ENCODE results near the gene ZFC3H1. TPM values are rescaled to one million over a fixed set of nuclear protein-coding genes. Genes with fewer than 3 reads are reported as not detected.

The ZFC3H1 gene
- total RNA-seq, 1 donor from 2014 or later: 37.9 TPM

DNA sequence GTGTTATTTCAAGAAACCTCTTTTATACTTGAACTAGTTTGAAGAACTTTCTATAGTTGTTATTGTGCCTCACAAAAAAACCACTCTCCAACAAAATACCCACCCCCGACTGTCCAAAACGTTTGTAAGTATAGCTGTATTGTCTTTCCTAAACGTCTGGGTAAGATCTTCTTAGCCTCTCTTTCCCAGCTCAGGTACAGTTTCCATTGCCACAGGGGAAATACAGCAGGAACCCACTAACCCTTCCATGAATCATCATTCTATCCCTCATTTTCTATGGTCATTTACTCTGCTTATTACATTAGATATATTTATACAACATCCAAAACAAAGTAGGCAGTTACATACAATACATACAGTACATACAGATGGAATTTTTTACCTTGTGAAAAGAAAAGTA is 70.8 kb downstream of the ZFC3H1 start:
- peaks cover 5% of the 10 kb centered on the region for H3K4me1 Mint-ChIP-seq
- DNase-seq (ENCODE audit: low spot score): no peak
- H3K79me2 ChIP-seq (ENCODE audit: low read depth): no peaks in the 10 kb centered on the region

GRCh38 chr12:71591601-71592000 is 72.0 kb downstream of the ZFC3H1 start:
- Histone ChIP-seq H3K4me3 (no peak overlapping the region), H3F3A (ENCODE audit: low read depth) (no peaks in the 10 kb centered on the region), H3K27ac (no peak overlapping the region), H3K4me2 (peak overlapping the region; percentile 9), H3K9me3 (ENCODE audit: low read depth) (no peaks in the 10 kb centered on the region), H3K27me3 (no peaks in the 10 kb centered on the region), H3K9ac (no peak overlapping the region), H4K20me1 (ENCODE audit: low read depth) (no peaks in the 10 kb centered on the region), H3K79me2 (ENCODE audit: low read depth) (no peaks in the 10 kb centered on the region), H3K4me1 (peaks cover 22% of the 10 kb centered on the region), H2AFZ (replicated peaks) (no peak overlapping the region), H3K36me3 (no peaks in the 10 kb centered on the region)
- no peak overlapping the region for H3K27ac Mint-ChIP-seq
- DNase-seq (ENCODE audit: low spot score): no peak
- H3K4me1 Mint-ChIP-seq: peaks cover 5% of the 10 kb centered on the region
- TF ChIP-seq, protein P1, sequence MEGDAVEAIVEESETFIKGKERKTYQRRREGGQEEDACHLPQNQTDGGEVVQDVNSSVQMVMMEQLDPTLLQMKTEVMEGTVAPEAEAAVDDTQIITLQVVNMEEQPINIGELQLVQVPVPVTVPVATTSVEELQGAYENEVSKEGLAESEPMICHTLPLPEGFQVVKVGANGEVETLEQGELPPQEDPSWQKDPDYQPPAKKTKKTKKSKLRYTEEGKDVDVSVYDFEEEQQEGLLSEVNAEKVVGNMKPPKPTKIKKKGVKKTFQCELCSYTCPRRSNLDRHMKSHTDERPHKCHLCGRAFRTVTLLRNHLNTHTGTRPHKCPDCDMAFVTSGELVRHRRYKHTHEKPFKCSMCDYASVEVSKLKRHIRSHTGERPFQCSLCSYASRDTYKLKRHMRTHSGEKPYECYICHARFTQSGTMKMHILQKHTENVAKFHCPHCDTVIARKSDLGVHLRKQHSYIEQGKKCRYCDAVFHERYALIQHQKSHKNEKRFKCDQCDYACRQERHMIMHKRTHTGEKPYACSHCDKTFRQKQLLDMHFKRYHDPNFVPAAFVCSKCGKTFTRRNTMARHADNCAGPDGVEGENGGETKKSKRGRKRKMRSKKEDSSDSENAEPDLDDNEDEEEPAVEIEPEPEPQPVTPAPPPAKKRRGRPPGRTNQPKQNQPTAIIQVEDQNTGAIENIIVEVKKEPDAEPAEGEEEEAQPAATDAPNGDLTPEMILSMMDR (IDR thresholded peaks at IDR 0.05): no peak
- no peak for TF ChIP-seq EZH2phosphoT487 (IDR thresholded peaks at IDR 0.05)
- TF ChIP-seq EZH2 (IDR thresholded peaks at IDR 0.05): no peak
- peaks cover 2% of the 10 kb centered on the region for H3K9me3 Mint-ChIP-seq
- no peaks in the 10 kb centered on the region for H3K36me3 Mint-ChIP-seq
- H3K4me3 Mint-ChIP-seq: no peak overlapping the region
- H3K27me3 Mint-ChIP-seq (ENCODE audit: insufficient read depth, low read depth): peaks cover 4% of the 10 kb centered on the region

More for the DNA sequence above, 70.8 kb downstream of the ZFC3H1 start:
- H3K4me2 ChIP-seq: no peak overlapping the region
- Mint-ChIP-seq H3K36me3 (no peaks in the 10 kb centered on the region), H3K9me3 (peaks cover 2% of the 10 kb centered on the region), H3K27ac (no peak overlapping the region), H3K27me3 (ENCODE audit: insufficient read depth, low read depth) (peaks cover 3% of the 10 kb centered on the region), H3K4me3 (no peak overlapping the region)
- no peaks in the 10 kb centered on the region for H3K9me3 ChIP-seq (ENCODE audit: low read depth)
- no peaks in the 10 kb centered on the region for H3F3A ChIP-seq (ENCODE audit: low read depth)
- TF ChIP-seq, protein P1 (IDR thresholded peaks at IDR 0.05): no peak
- TF ChIP-seq EZH2phosphoT487 (IDR thresholded peaks at IDR 0.05): no peak
- TF ChIP-seq EZH2 (IDR thresholded peaks at IDR 0.05): no peak
- H3K4me1 ChIP-seq: peaks cover 10% of the 10 kb centered on the region
- H4K20me1 ChIP-seq (ENCODE audit: low read depth): no peaks in the 10 kb centered on the region
- H3K4me3 ChIP-seq: no peak overlapping the region
- H3K9ac ChIP-seq: no peak overlapping the region
- no peaks in the 10 kb centered on the region for H3K27me3 ChIP-seq
- no peak overlapping the region for H2AFZ ChIP-seq (replicated peaks)
- H3K27ac ChIP-seq: no peak overlapping the region
- H3K36me3 ChIP-seq: no peaks in the 10 kb centered on the region

DNA sequence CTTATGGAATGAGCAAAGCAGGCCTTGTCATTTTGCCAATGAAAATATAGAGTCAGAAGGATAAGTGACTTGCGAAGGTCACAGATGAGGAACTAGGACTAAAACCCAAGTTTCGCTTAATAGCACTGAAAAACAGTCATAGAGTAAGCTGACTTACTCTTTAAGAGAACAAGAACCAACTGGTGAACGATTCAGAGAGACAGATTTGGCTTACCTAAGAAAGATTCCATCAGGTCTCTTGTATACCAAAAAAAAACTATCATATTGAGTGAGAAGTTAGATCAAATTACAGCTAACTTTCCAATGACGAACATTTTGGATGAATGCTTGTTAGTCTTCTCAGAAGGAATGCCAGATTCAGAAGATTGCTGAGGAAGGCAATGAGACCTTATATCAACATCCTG is 74.2 kb downstream of the ZFC3H1 start:
- no peak overlapping the region for H2AFZ ChIP-seq (replicated peaks)
- H4K20me1 ChIP-seq (ENCODE audit: low read depth): no peaks in the 10 kb centered on the region
- H3K4me2 ChIP-seq: no peak overlapping the region
- no peak overlapping the region for H3K27ac ChIP-seq
- H3K9me3 ChIP-seq (ENCODE audit: low read depth): no peaks in the 10 kb centered on the region
- H3K36me3 ChIP-seq: no peaks in the 10 kb centered on the region
- no peak overlapping the region for H3K4me3 ChIP-seq
- Mint-ChIP-seq H3K4me3 (no peak overlapping the region), H3K27ac (no peak overlapping the region), H3K9me3 (peaks cover 2% of the 10 kb centered on the region), H3K27me3 (ENCODE audit: insufficient read depth, low read depth) (peaks cover 4% of the 10 kb centered on the region), H3K36me3 (no peaks in the 10 kb centered on the region), H3K4me1 (peaks cover 5% of the 10 kb centered on the region)
- DNase-seq (ENCODE audit: low spot score): no peak
- no peaks in the 10 kb centered on the region for H3K27me3 ChIP-seq
- H3F3A ChIP-seq (ENCODE audit: low read depth): no peaks in the 10 kb centered on the region
- no peaks in the 10 kb centered on the region for H3K79me2 ChIP-seq (ENCODE audit: low read depth)
- no peak for TF ChIP-seq EZH2 (IDR thresholded peaks at IDR 0.05)
- no peak for TF ChIP-seq EZH2phosphoT487 (IDR thresholded peaks at IDR 0.05)
- peaks cover 22% of the 10 kb centered on the region for H3K4me1 ChIP-seq
- H3K9ac ChIP-seq: no peak overlapping the region

GRCh38 chr12:71587012-71587411 is 76.6 kb downstream of the ZFC3H1 start:
- peaks cover 9% of the 10 kb centered on the region for H3K36me3 Mint-ChIP-seq
- no peak for DNase-seq (ENCODE audit: low spot score)
- Histone ChIP-seq H3K4me2 (peak overlapping the region; percentile 31), H3K27me3 (no peaks in the 10 kb centered on the region), H3K27ac (no peak overlapping the region), H3K4me3 (no peak overlapping the region), H4K20me1 (ENCODE audit: low read depth) (no peaks in the 10 kb centered on the region), H3K4me1 (peaks cover 21% of the 10 kb centered on the region), H3F3A (ENCODE audit: low read depth) (no peaks in the 10 kb centered on the region), H3K36me3 (no peaks in the 10 kb centered on the region), H3K9ac (no peak overlapping the region), H3K79me2 (ENCODE audit: low read depth) (no peaks in the 10 kb centered on the region), H3K9me3 (ENCODE audit: low read depth) (no peaks in the 10 kb centered on the region), H2AFZ (replicated peaks) (no peak overlapping the region)
- H3K27me3 Mint-ChIP-seq (ENCODE audit: insufficient read depth, low read depth): peaks cover 2% of the 10 kb centered on the region
- no peak overlapping the region for H3K4me3 Mint-ChIP-seq
- no peak overlapping the region for H3K27ac Mint-ChIP-seq
- peaks cover 5% of the 10 kb centered on the region for H3K4me1 Mint-ChIP-seq
- peaks cover 2% of the 10 kb centered on the region for H3K9me3 Mint-ChIP-seq
- TF ChIP-seq, protein P1 (IDR thresholded peaks at IDR 0.05): no peak
- TF ChIP-seq EZH2phosphoT487 (IDR thresholded peaks at IDR 0.05): no peak
- no peak for TF ChIP-seq EZH2 (IDR thresholded peaks at IDR 0.05)
